Activated CD8-positive, alpha-beta T cell treated with anti-CD3 and anti-CD28 coated beads for 36 hours (primary cell): ENCODE data around the gene FIP1L1. TPM values are rescaled to one million over a fixed set of nuclear protein-coding genes. Genes with fewer than 3 reads are reported as not detected.

Experiments
- ATAC-seq: fragments of 200-7000 bp; cut with Tn5 transposase; one replicate; pipeline ENCODE4 v1.10.0; 2021; ENCODE audit warnings: mild to moderate bottlenecking, moderate library complexity
- CTCF ChIA-PET: fragments of 350-600 bp; sonication (Branson Sonifier 250); formaldehyde crosslinking; loops from one replicate; lab custom pipeline; 2021; ENCODE audit warnings: antibody characterized with exemption; lab: Charles Lee
- POLR2A ChIA-PET: fragments of 350-600 bp; sonication (Branson Sonifier 250); formaldehyde crosslinking; loops from one replicate; lab custom pipeline; 2021; ENCODE audit warnings: antibody characterized with exemption; lab: Charles Lee
- DNase-seq: peaks from one replicate; pipeline ENCODE4 v3.0.0-alpha.2; 2020
- H3K27ac Mint-ChIP-seq: one replicate; pipeline ENCODE4 v1.8.0; 2021; ENCODE audit warnings: mild to moderate bottlenecking, mixed read lengths
- H3K27me3 Mint-ChIP-seq: one replicate; pipeline ENCODE4 v1.8.0; 2021; ENCODE audit warnings: mixed read lengths
- H3K36me3 Mint-ChIP-seq: one replicate; pipeline ENCODE4 v1.8.0; 2021; ENCODE audit warnings: low read depth, mixed read lengths
- H3K4me1 Mint-ChIP-seq: one replicate; pipeline ENCODE4 v1.8.0; 2021; ENCODE audit warnings: low read depth, mixed read lengths
- H3K4me3 Mint-ChIP-seq: one replicate; pipeline ENCODE4 v1.8.0; 2021; ENCODE audit warnings: mild to moderate bottlenecking, moderate library complexity, mixed read lengths
- H3K9me3 Mint-ChIP-seq: one replicate; pipeline ENCODE4 v1.8.0; 2021; ENCODE audit warnings: mixed read lengths
- intact Hi-C: fragments of 100-400 bp; cut with micrococcal nuclease; formaldehyde crosslinking; loops from one replicate; pipeline ENCODE4 v1.10.0; 2022
- total RNA-seq, 2 experiments: library from RNA; stranded (reverse); gene quantifications; one replicate each; pipeline ENCODE4 v1.2.3, GENCODE V29; 2021
- TF ChIP-seq, protein P1 (sequence below): fragments of 200-600 bp; IDR thresholded peaks from one replicate; pipeline ENCODE4 v1.8.0; 2022; ENCODE audit warnings: antibody characterized with exemption, mild to moderate bottlenecking

Gene FIP1L1
- total RNA-seq, 2 experiments from 2014 or later, result 67.3 to 67.6 TPM

- intact Hi-C loops, result loop anchor here (10.0 kb wide), 1 partner anchor 347 kb away; no protein-coding TSS in a partner anchor
- peaks cover 47% of the 10 kb centered on the region for H3K4me1 Mint-ChIP-seq
- no peaks in the 10 kb centered on the region for H3K9me3 Mint-ChIP-seq
- ATAC-seq (no peak), DNase-seq (no peak)
- H3K36me3 Mint-ChIP-seq, result peaks cover 19% of the 10 kb centered on the region
- CTCF ChIA-PET, result no interaction called here
- H3K4me3 Mint-ChIP-seq, result peak overlapping the region; percentile 65
- TF ChIP-seq, protein P1, sequence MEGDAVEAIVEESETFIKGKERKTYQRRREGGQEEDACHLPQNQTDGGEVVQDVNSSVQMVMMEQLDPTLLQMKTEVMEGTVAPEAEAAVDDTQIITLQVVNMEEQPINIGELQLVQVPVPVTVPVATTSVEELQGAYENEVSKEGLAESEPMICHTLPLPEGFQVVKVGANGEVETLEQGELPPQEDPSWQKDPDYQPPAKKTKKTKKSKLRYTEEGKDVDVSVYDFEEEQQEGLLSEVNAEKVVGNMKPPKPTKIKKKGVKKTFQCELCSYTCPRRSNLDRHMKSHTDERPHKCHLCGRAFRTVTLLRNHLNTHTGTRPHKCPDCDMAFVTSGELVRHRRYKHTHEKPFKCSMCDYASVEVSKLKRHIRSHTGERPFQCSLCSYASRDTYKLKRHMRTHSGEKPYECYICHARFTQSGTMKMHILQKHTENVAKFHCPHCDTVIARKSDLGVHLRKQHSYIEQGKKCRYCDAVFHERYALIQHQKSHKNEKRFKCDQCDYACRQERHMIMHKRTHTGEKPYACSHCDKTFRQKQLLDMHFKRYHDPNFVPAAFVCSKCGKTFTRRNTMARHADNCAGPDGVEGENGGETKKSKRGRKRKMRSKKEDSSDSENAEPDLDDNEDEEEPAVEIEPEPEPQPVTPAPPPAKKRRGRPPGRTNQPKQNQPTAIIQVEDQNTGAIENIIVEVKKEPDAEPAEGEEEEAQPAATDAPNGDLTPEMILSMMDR, result no peak
- POLR2A ChIA-PET, result no interaction called here
- H3K27ac Mint-ChIP-seq, result no peak overlapping the region
- no peaks in the 10 kb centered on the region for H3K27me3 Mint-ChIP-seq
Observed at GRCh38 chr4:53362093-53362492, 15.3 kb upstream of the FIP1L1 start.

DNA sequence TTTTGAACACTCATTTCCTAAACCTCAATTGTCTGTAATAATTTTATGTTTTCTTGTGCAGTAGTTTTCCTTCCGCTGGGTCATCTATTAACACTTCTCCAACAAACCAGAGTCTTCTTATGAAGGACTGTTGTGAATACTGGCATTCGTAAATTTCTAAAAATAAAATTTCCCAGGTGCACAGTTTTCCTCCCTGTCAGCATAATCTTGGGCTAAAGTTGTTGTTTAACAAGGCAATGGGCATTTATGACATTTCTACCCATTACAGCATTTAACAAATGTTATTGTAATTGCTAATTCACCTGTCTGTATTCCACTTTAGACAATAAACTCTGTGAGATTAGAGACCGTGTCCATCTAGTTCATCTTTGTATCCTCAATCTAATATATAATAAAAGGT, 12.8 kb upstream of the FIP1L1 start:
- TF ChIP-seq, protein P1, result no peak
- Mint-ChIP-seq H3K27me3 (peaks cover 2% of the 10 kb centered on the region), H3K9me3 (no peaks in the 10 kb centered on the region), H3K27ac (peak overlapping the region; percentile 16), H3K4me1 (peaks cover 41% of the 10 kb centered on the region), H3K4me3 (peak overlapping the region; percentile 96), H3K36me3 (peaks cover 14% of the 10 kb centered on the region)
- intact Hi-C loops, result loop anchor here (10.0 kb wide), 1 partner anchor 350 kb away; no protein-coding TSS in a partner anchor
- ATAC-seq (no peak), DNase-seq (no peak)
- ChIA-PET CTCF (interaction anchor here (1.0 kb wide), 1 partner anchor 348 kb away, joined by 3 read pairs; no protein-coding TSS in a partner anchor), POLR2A (no interaction called here)

- ATAC-seq (peak; percentile 7), DNase-seq (peak; percentile 23)
- TF ChIP-seq, protein P1, result no peak
- POLR2A ChIA-PET, result no interaction called here
- H3K4me1 Mint-ChIP-seq, result peaks cover 40% of the 10 kb centered on the region
- intact Hi-C loops, result loop anchor here (10.0 kb wide), 1 partner anchor 350 kb away; no protein-coding TSS in a partner anchor
- peaks cover 6% of the 10 kb centered on the region for H3K27me3 Mint-ChIP-seq
- peak overlapping the region; percentile 92 for H3K27ac Mint-ChIP-seq
- no peaks in the 10 kb centered on the region for H3K9me3 Mint-ChIP-seq
- peaks cover 12% of the 10 kb centered on the region for H3K36me3 Mint-ChIP-seq
- CTCF ChIA-PET, result interaction anchor here (1.0 kb wide), 1 partner anchor 349 kb away, joined by 3 read pairs; no protein-coding TSS in a partner anchor
- H3K4me3 Mint-ChIP-seq, result peak overlapping the region; percentile 96
Observed at GRCh38 chr4:53365121-53365485, 12.3 kb upstream of the FIP1L1 start.

DNA sequence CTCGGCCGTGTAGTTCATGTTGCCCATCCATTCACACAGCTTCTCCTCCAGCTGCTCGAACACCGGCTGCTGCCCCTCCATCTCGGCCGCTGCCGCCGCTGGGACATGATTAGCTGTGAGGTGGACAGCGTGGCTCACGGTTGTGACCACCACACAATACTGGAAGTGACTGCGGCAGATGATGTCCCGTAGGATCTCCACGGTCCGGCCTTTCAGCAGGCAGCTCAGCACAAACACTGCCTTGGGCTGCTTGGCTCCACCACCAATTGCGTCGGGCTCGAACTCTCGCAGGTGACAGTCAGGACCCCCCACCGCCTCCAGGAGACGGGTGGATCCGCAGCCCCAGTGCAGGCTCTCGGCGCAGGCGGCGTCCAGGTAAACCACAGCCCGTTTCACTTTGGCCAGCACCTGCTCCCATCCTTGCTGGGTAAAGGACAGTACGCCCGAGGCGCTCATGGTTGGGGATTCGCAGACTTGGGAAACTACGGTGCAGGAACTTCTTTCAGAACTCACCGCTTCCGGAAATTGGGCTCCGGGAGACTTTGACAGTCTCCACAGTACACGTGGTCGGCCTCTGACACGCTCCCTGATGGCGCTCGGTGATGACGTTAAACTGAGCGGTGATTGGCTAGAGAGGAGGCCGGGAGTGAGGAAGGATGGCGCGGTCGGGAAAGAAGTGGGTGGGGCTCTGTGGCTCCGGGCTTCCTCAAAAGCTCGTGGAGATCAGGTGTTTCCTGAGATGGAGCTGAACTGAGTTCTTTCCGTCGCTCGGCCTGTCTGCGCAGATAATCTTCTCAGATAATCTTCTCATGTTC, 11.7 kb upstream of the FIP1L1 start, which contains the start of gene SCFD2:
Gene SCFD2, minus strand, starts transcription at position 576 of the 815 bp plus-strand sequence.
- ChIA-PET POLR2A (interaction anchor here (2.9 kb wide), 1 partner anchor 12 kb away, joined by 13 read pairs; the partner anchor contains the start of gene FIP1L1), CTCF (interaction anchor here (0.6 to 1.3 kb wide), 4 partner anchors 9 to 778 kb away, joined by 3 to 7 read pairs (median 3); no protein-coding TSS in a partner anchor)
- peak; percentile 97 for ATAC-seq
- Mint-ChIP-seq H3K27me3 (peaks cover 7% of the 10 kb centered on the region), H3K4me1 (peaks cover 34% of the 10 kb centered on the region), H3K36me3 (peaks cover 12% of the 10 kb centered on the region), H3K9me3 (no peaks in the 10 kb centered on the region), H3K4me3 (peak within 1 kb of the TSS; percentile 96), H3K27ac (peak within 1 kb of the TSS; percentile 92)
- intact Hi-C loops, result loop anchor here (10.0 kb wide), 1 partner anchor 351 kb away; no protein-coding TSS in a partner anchor
- DNase-seq, result peak; percentile 98
- TF ChIP-seq, protein P1, result no peak
